ENCODE results near the gene USP20. TPM values are rescaled to one million over a fixed set of nuclear protein-coding genes. Genes with fewer than 3 reads are reported as not detected.

USP20 gene
- total and polyA plus RNA-seq, 10 of the 15 experiments (the other 5 are each of a cell fraction or from before 2014, with no cell fraction given): 0.66 to 23.3 (median 11.0) TPM

DNA sequence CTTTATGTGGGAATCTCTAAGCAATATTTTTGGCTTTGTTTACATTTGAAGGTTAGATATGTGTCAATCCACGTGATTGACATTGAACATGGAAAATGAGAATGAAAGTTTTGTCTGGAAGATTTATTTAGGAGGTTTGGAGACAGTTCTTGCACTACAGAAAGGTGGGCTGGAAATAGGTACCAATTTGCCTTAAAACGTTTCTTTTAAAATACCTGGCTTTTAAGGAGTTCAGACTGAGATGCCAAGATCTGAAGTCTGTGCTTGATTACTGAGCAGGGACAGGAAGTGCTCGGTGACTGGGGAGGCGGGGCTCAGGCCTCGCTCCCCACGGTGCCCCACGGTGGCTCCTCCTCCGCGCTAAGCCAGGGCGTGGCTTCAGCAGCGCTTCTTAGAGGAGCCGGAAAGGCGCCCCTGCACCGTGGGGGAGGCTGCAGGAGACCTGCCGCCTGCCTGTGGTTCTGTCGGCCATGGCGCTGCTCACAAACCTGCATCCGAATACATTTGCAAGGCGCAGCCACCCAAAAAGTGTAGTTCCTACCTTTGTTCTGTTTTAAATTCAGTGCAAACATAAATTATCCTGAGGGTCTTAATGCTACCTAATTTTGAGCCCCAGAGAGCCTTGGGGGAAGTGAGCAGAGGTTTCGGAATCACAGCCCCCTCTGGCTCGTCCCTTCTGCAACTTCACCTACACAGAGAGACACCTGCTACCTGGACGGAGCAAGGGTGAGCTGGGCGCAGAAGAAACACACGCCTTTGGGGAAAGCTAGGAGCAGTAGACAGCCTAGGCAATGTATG, 49.2 kb downstream of the USP20 start (continued):
- TF ChIP-seq PAX8 (IDR thresholded peaks at IDR 0.05) (no peak), TCF12 (IDR thresholded peaks at IDR 0.05; ENCODE audit: low read depth, low read length) (peak; percentile 46; the same call in 1 of the 2 replicates), TAF1 (IDR thresholded peaks at IDR 0.05; ENCODE audit: borderline replicate concordance, low read depth, low read length) (peak; percentile 55; the same call in 1 of the 2 replicates), ASH2L (IDR thresholded peaks at IDR 0.05; ENCODE audit: borderline replicate concordance, low read depth) (no peak), PAX5 (IDR thresholded peaks at IDR 0.05; ENCODE audit: borderline replicate concordance, low read depth, low read length) (no peak; the same call in 1 of the 2 replicates), ATF7 (IDR thresholded peaks at IDR 0.05; ENCODE audit: low read depth) (no peak), TCF3 (IDR thresholded peaks at IDR 0.05; ENCODE audit: borderline replicate concordance, insufficient read depth, low read depth, low read length) (no peak), YY1 (IDR thresholded peaks at IDR 0.05; ENCODE audit: low read depth, low read length) (peak; percentile 91)

DNA sequence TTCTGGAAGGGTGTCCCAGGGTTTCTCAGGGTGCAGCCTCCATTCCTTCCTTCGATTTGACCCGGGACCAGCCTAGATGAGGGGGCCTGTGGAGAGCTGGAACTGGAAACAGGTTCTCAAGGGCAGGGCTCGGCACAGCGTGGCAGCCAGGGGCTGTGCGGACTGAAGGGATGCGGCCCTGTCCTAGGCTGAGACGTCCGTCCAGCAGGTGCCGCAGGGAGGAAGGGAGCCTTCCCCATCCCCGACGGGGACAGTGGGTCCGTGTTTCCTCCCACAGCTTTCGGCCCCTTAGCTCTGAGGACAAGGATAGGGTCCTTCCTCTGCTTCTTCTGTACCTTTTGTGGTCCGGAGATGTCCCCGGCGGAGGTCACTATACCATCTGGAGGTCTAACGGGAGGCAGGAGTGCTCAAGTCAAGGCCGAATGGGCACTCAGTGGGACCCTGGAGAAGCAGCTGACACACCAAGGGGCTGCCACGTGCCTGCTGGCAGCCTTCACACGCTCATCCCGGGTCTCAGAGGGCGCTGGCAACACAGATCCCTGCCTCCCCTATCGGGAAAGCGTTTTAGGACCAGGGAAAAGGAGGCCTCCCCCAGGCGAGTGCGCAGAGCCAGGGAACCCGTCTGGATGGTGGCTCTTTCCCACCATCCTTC, 49.9 kb downstream of the USP20 start:
- Histone ChIP-seq H3K27ac (ENCODE audit: control insufficient read depth, insufficient read depth) (peak overlapping the region; percentile 96), H2AFZ (ENCODE audit: control insufficient read depth, low read depth, low read length) (peak overlapping the region; percentile 19; the same call in 1 of the 2 replicates), H3K27me3 (replicated peaks in 1 of 2; ENCODE audit: control insufficient read depth in 2 of 2, insufficient read depth in 2 of 2, low read length in 1 of 2) (no peaks in the 10 kb centered on the region), H3K9ac (ENCODE audit: control insufficient read depth, insufficient read depth, low read length) (peak overlapping the region; percentile 90), H3K4me2 (ENCODE audit: control insufficient read depth, insufficient read depth) (peak overlapping the region; percentile 100), H4K20me1 (ENCODE audit: control insufficient read depth, insufficient read depth) (no peaks in the 10 kb centered on the region; the same call in 1 of the 2 replicates), H3K4me1 (ENCODE audit: control insufficient read depth, insufficient read depth, low read length) (peaks cover 57% of the 10 kb centered on the region), H3K9me3 (replicated peaks; ENCODE audit: control insufficient read depth, insufficient read depth, low read length) (no peaks in the 10 kb centered on the region), H3K36me3 (ENCODE audit: control insufficient read depth in 2 of 2, insufficient read depth in 2 of 2, low read length in 1 of 2) (peaks cover 5 to 8% of the 10 kb centered on the region in 2 experiments), H3K79me2 (ENCODE audit: control insufficient read depth, insufficient read depth, low read length) (peaks cover 41% of the 10 kb centered on the region), H3K4me3 (peak overlapping the region; percentile 74)
- ATAC-seq (peak; percentile 19), DNase-seq (ENCODE audit: low read depth, low spot score) (peak; percentile 20), FAIRE-seq (no peak)
- BruUV-seq (replicated peaks): TSS peak; percentile 12
- ChIA-PET RAD21 (ENCODE audit: unreplicated experiment) (interaction anchor here (1.0 to 5.4 kb wide), 9 partner anchors 34 to 214 kb away, joined by 3 to 89 read pairs (median 7); no protein-coding TSS in a partner anchor), POLR2A (interaction anchor here (0.7 to 5.2 kb wide), 9 partner anchors 21 to 159 kb away, joined by 3 to 79 read pairs (median 4); partner anchors contain the start of gene C9orf78), SMC1A (ENCODE audit: uncharacterized antibody, unreplicated experiment) (interaction anchor here (0.7 to 3.1 kb wide), 20 partner anchors 12 to 243 kb away, joined by 3 to 29 read pairs (median 4); partner anchors contain the start of gene C9orf78), CTCF (interaction anchor here (0.7 to 2.8 kb wide), 25 partner anchors 10 to 358 kb away, joined by 3 to 19 read pairs (median 4); no protein-coding TSS in a partner anchor)
- in situ Hi-C loops (cut with MboI) (loop anchor here (5.0 kb wide), 2 partner anchors 107 to 157 kb away; partner anchors contain the start of gene FNBP1), intact Hi-C loops (cut with micrococcal nuclease; ENCODE audit: unreplicated experiment) (loop anchor here (5.0 kb wide), 2 partner anchors 122 to 212 kb away; no protein-coding TSS in a partner anchor)
- 3% methylated on average over 27 of the region's 27 CpGs for WGBS (ENCODE audit: insufficient coverage, insufficient replicate concordance, low lambda C conversion rate, missing lambda C conversion rate)
- TF ChIP-seq NR2F1 (conservative IDR thresholded peaks at IDR 0.05) (no peak), STAT1 (conservative IDR thresholded peaks at IDR 0.05) (no peak), POLR2A (IDR thresholded peaks at IDR 0.05; ENCODE audit: low read depth, low read length) (peak; percentile 79), MEF2A (IDR thresholded peaks at IDR 0.05; ENCODE audit: insufficient read depth, low read depth, low read length) (no peak), POU2F2 (IDR thresholded peaks at IDR 0.05; ENCODE audit: borderline replicate concordance, low read depth, low read length) (peak; percentile 7; the same call in 1 of the 3 replicates), RELA (IDR thresholded peaks at IDR 0.05; ENCODE audit: borderline replicate concordance, partially characterized antibody) (no peak), BRCA1 (IDR thresholded peaks at IDR 0.05; ENCODE audit: low read depth, low read length) (no peak; the same call in 1 of the 2 replicates), PAX8 (IDR thresholded peaks at IDR 0.05) (no peak), CEBPB (IDR thresholded peaks at IDR 0.05; ENCODE audit: borderline replicate concordance in 1 of 2, low read depth in 2 of 2, low read length in 2 of 2) (no peak), SMAD5 (IDR thresholded peaks at IDR 0.05; ENCODE audit: low read depth) (no peak; the same call in 1 of the 2 replicates), ZNF384 (IDR thresholded peaks at IDR 0.05; ENCODE audit: borderline replicate concordance, low read depth, low read length) (no peak), MYB (IDR thresholded peaks at IDR 0.05; ENCODE audit: borderline replicate concordance, low read depth, low read length) (no peak)
- TF ChIP-seq, protein P1, sequence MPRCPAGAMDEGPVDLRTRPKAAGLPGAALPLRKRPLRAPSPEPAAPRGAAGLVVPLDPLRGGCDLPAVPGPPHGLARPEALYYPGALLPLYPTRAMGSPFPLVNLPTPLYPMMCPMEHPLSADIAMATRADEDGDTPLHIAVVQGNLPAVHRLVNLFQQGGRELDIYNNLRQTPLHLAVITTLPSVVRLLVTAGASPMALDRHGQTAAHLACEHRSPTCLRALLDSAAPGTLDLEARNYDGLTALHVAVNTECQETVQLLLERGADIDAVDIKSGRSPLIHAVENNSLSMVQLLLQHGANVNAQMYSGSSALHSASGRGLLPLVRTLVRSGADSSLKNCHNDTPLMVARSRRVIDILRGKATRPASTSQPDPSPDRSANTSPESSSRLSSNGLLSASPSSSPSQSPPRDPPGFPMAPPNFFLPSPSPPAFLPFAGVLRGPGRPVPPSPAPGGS (IDR thresholded peaks at IDR 0.05; ENCODE audit: borderline replicate concordance, insufficient read depth, low read depth, low read length, poor library complexity, severe bottlenecking): no peak
- TF ChIP-seq, protein P2, sequence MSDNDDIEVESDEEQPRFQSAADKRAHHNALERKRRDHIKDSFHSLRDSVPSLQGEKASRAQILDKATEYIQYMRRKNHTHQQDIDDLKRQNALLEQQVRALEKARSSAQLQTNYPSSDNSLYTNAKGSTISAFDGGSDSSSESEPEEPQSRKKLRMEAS (IDR thresholded peaks at IDR 0.05; ENCODE audit: low read depth, low read length): no peak
